Common myeloid progenitor, CD34-positive (primary cell): ENCODE data around the gene SLC10A7.

Experiments used
- CTCF ChIA-PET: fragments of 350-600 bp; sonication (Branson Sonifier 250); formaldehyde crosslinking; loops from one replicate; lab custom pipeline; 2021; ENCODE audit warnings: antibody characterized with exemption; lab: Charles Lee
- POLR2A ChIA-PET: fragments of 350-600 bp; sonication (Branson Sonifier 250); formaldehyde crosslinking; loops from one replicate; lab custom pipeline; 2021; ENCODE audit warnings: antibody characterized with exemption; lab: Charles Lee
- DNase-seq, 3 donors: peaks; one replicate each; pipeline versions ENCODE4 v3.0.0 to v3.0.0-alpha.2; 2013
- H3K27ac ChIP-seq, 2 experiments: 1 replicate in 1 of 2; 2 replicates in 1 of 2; pipeline ENCODE4 v1.7.0; 2013; ENCODE audit warnings: inconsistent platforms in 2 of 2, low read length in 2 of 2, mild to moderate bottlenecking in 2 of 2, low read depth in 1 of 2, moderate library complexity in 1 of 2; ENCODE audit not compliant: severe bottlenecking in 2 of 2, insufficient read depth in 1 of 2, poor library complexity in 1 of 2
- H3K27me3 ChIP-seq, 5 experiments: replicated peaks in 2 of 5; 1 replicate in 3 of 5; 2 replicates in 2 of 5; pipeline versions ENCODE4 v1.6.1 to v1.7.0; 2013; ENCODE audit warnings: low read length in 4 of 5, mild to moderate bottlenecking in 2 of 5, moderate library complexity in 2 of 5, inconsistent platforms in 1 of 5; ENCODE audit not compliant: insufficient read depth in 5 of 5, control insufficient read depth in 4 of 5
- H3K36me3 ChIP-seq, 4 experiments: 1 replicate in 2 of 4; 2 replicates in 2 of 4; pipeline versions ENCODE4 v1.6.1 to v1.7.0; 2013; ENCODE audit warnings: low read length in 3 of 4, control low read depth in 1 of 4, mild to moderate bottlenecking in 1 of 4; ENCODE audit not compliant: control insufficient read depth in 4 of 4, insufficient read depth in 4 of 4
- H3K4me1 ChIP-seq, 4 experiments: 1 replicate in 3 of 4; 2 replicates in 1 of 4; pipeline versions ENCODE4 v1.6.1 to v1.7.1; 2013; ENCODE audit warnings: low read length in 3 of 4, mild to moderate bottlenecking in 3 of 4, control low read depth in 1 of 4, inconsistent platforms in 1 of 4, moderate library complexity in 1 of 4; ENCODE audit not compliant: control insufficient read depth in 4 of 4, insufficient read depth in 4 of 4; ENCODE audit errors: control extremely low read depth in 1 of 4
- H3K4me3 ChIP-seq, 7 experiments: 1 replicate in 4 of 7; 2 replicates in 3 of 7; pipeline versions ENCODE4 v1.5.1 to v1.7.0; 2013; ENCODE audit warnings: mild to moderate bottlenecking in 7 of 7, low read length in 6 of 7, moderate library complexity in 6 of 7, inconsistent platforms in 2 of 7, low read depth in 2 of 7, control low read depth in 1 of 7; ENCODE audit not compliant: insufficient read depth in 4 of 7, control insufficient read depth in 1 of 7; ENCODE audit errors: extremely low read depth in 1 of 7
- H3K9me3 ChIP-seq, 5 experiments: 1 replicate in 4 of 5; 2 replicates in 1 of 5; pipeline versions ENCODE4 v1.6.1 to v1.7.1; 2013; ENCODE audit warnings: low read length in 4 of 5, mild to moderate bottlenecking in 2 of 5, inconsistent platforms in 1 of 5, low read depth in 1 of 5, moderate library complexity in 1 of 5; ENCODE audit not compliant: control insufficient read depth in 4 of 5, insufficient read depth in 2 of 5; ENCODE audit errors: control extremely low read depth in 1 of 5
- WGBS: methylation state at CpG from one replicate; pipeline ENCODE4 v1.1.5; 2013; ENCODE audit not compliant: insufficient coverage; 5-methylcytosine and 5-hydroxymethylcytosine counted together

Gene SLC10A7

DNA sequence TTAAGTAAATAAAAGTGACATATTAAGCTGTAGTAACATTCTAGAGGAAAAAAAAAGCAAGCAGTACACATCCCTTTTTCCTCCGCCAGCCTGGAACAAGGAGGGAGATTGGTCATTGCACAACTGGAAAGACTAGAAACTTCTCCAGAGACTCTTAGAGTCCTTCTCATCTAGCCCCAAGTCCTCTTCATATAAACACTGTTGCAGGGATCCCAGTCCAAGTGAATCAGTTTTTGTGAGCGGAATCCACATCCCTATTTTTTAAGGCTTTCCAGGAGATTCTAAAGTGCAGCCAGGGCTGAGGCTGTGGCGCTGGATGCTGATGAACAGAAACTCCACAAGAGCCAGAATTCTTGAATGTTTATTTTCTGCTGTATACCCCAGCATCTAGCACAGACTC, 283.6 kb downstream of the SLC10A7 start:
- CTCF ChIA-PET: no interaction called here
- peaks cover 0 to 1% (median 0%) of the 10 kb centered on the region in 5 experiments for H3K27me3 ChIP-seq
- WGBS: 95% methylated on average over 2 of the region's 3 CpGs
- POLR2A ChIA-PET: no interaction called here
- H3K9me3 ChIP-seq: no peaks in the 10 kb centered on the region
- H3K4me1 ChIP-seq: peaks cover 0 to 3% (median 2%) of the 10 kb centered on the region in 4 experiments
- no peak overlapping the region for H3K27ac ChIP-seq
- no peak overlapping the region for H3K4me3 ChIP-seq
- DNase-seq: no peak
- H3K36me3 ChIP-seq: no peaks in the 10 kb centered on the region

GRCh38 chr4:146237092-146237491, 284.6 kb downstream of the SLC10A7 start:
- Histone ChIP-seq H3K4me3 (no peak overlapping the region), H3K9me3 (peaks cover 0 to 3% (median 0%) of the 10 kb centered on the region in 5 experiments), H3K27ac (no peak overlapping the region), H3K36me3 (no peaks in the 10 kb centered on the region), H3K4me1 (peaks cover 0 to 3% (median 1%) of the 10 kb centered on the region in 4 experiments), H3K27me3 (peaks cover 0 to 1% (median 0%) of the 10 kb centered on the region in 5 experiments)
- POLR2A ChIA-PET: no interaction called here
- WGBS: 90% methylated on average over 3 of the region's 6 CpGs
- no peak for DNase-seq
- CTCF ChIA-PET: no interaction called here

DNA sequence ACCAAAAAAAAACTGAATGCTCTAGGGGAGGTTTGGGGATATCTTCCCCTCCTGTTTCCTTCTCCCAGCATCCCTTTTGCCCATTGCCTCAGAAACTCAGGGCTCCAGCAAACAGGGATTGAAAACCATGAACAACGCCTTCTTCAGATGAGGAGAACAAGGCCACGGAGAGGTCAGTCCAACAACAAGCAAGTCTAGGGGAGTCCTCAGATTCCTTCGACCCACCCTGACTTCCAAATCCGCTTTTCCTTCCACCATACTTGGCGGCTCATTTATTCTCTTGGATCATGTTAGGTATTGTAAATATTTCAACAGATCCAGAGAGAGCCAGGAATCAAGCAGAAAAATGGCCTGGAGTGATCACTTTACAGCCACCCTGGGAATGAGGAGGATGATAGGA, 285.5 kb downstream of the SLC10A7 start:
- CTCF ChIA-PET: no interaction called here
- WGBS: 100% methylated on average over 2 of the region's 5 CpGs
- POLR2A ChIA-PET: no interaction called here

GRCh38 chr4:146235654-146236177, 286.0 kb downstream of the SLC10A7 start:
- Histone ChIP-seq H3K27ac (no peak overlapping the region), H3K4me1 (no peaks in the 10 kb centered on the region), H3K9me3 (peaks cover 0 to 3% (median 0%) of the 10 kb centered on the region in 5 experiments), H3K36me3 (no peaks in the 10 kb centered on the region), H3K27me3 (peaks cover 0 to 1% (median 0%) of the 10 kb centered on the region in 5 experiments), H3K4me3 (no peak overlapping the region)
- WGBS: 89% methylated on average over 8 of the region's 8 CpGs
- no peak for DNase-seq
- CTCF ChIA-PET: no interaction called here
- POLR2A ChIA-PET: no interaction called here

More for the DNA sequence above, 285.5 kb downstream of the SLC10A7 start:
- Histone ChIP-seq H3K4me1 (no peaks in the 10 kb centered on the region), H3K27ac (no peak overlapping the region), H3K4me3 (no peak overlapping the region), H3K27me3 (peaks cover 0 to 1% (median 0%) of the 10 kb centered on the region in 5 experiments), H3K36me3 (no peaks in the 10 kb centered on the region), H3K9me3 (peaks cover 0 to 3% (median 0%) of the 10 kb centered on the region in 5 experiments)
- no peak for DNase-seq

DNA sequence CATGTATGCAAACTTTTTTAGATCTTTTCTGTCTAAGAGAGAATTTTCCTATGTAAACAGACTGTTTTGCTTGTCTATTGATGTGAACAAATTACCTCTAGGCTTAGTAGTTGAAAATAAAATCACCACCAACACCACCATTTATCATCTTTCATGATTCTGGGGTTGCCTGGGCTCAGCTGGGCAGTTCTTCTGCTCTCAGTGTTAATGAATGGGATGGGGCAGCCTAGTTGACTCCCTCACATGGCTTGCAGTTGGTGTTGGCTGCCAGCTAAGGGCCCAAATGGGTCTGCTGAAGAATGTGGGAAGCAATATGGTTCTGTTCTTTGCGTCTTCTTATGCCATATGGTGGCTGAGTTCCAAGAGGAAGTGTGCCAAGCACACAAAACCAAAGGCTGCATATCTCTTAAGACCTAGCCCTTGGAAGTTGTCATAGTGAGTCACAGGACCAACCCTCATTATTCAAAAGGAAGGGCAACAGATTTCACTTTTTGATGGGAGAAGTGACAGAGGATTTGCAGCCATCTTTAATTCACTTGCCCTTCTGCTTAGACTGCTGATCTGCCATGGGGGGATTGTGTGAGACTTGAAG, 289.5 kb downstream of the SLC10A7 start:
- Histone ChIP-seq H3K9me3 (peaks cover 0 to 3% (median 0%) of the 10 kb centered on the region in 5 experiments), H3K27ac (no peak overlapping the region), H3K27me3 (peaks cover 0 to 5% (median 0%) of the 10 kb centered on the region in 5 experiments), H3K36me3 (no peaks in the 10 kb centered on the region), H3K4me1 (no peaks in the 10 kb centered on the region), H3K4me3 (no peak overlapping the region)
- ChIA-PET CTCF (no interaction called here), POLR2A (no interaction called here)
- peak in 2 of 3 donors; percentile 9 to 11 for DNase-seq
- no CpG with 5 or more reads among the region's 1 CpG for WGBS

- DNase-seq: no peak
- ChIA-PET CTCF (no interaction called here), POLR2A (no interaction called here)
- H3K9me3 ChIP-seq: peaks cover 0 to 3% (median 0%) of the 10 kb centered on the region in 5 experiments
- H3K27ac ChIP-seq: no peak overlapping the region
- H3K4me3 ChIP-seq: no peak overlapping the region
- H3K27me3 ChIP-seq: peaks cover 0 to 5% (median 0%) of the 10 kb centered on the region in 5 experiments
- no peaks in the 10 kb centered on the region for H3K4me1 ChIP-seq
- no peaks in the 10 kb centered on the region for H3K36me3 ChIP-seq
Observed at GRCh38 chr4:146229406-146229805, 292.3 kb downstream of the SLC10A7 start.

DNA sequence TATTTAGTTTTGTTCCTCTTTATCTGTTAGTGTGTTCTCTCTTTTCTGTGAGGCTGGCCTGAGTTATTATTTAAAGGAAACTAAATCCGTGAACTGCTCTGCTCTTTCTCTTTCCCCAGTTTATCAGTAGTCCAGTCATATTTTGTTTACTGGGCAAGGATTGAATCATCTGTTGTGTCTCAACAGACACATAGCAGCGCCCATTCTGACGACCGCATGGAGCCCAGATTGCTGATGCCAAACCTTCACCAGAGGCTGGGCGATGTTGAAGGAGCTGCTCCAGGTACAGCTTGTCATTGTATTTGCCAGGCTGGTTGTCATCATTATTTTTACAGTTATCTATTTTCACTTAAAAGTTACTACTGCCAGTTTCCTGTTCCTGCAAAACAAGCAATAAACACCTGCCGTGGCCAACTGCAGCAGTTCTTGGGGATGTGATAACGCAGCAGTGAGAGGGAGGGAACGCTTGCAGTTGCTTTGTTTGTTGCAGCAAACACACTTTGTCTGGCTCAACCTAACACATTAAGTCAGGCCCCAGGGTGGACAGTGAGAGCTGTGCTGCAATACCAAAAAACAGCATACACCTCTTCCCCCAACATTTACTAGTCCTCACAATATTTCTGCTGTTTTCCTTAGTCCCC, 297.3 kb downstream of the SLC10A7 start:
- no peak overlapping the region for H3K27ac ChIP-seq
- ChIA-PET POLR2A (no interaction called here), CTCF (interaction anchor here (1.2 kb wide), 1 partner anchor 19 kb away, joined by 3 read pairs; no protein-coding TSS in a partner anchor)
- H3K4me1 ChIP-seq: no peaks in the 10 kb centered on the region
- 95% methylated on average over 7 of the region's 8 CpGs for WGBS
- no peaks in the 10 kb centered on the region for H3K36me3 ChIP-seq
- DNase-seq: no peak
- peaks cover 0 to 5% (median 0%) of the 10 kb centered on the region in 5 experiments for H3K27me3 ChIP-seq
- H3K9me3 ChIP-seq: no peaks in the 10 kb centered on the region
- no peak overlapping the region for H3K4me3 ChIP-seq
